ENCODE data around the gene GLTPD2.

GRCh38 chr17:4785311-4786105 is 3.3 kb upstream of the GLTPD2 start:
- TF ChIP-seq CTCF (IDR thresholded peaks at IDR 0.05) (no peak), POLR2A (IDR thresholded peaks at IDR 0.05) (no peak)
